Tongue (tissue), 3 donors: ENCODE results near the gene RPL10A. TPM values are rescaled to one million over a fixed set of nuclear protein-coding genes. Genes with fewer than 3 reads are reported as not detected.
"Not testable (repeated sequence)": the region's sequence is repeated elsewhere in the genome, so short reads cannot be mapped to it uniquely, and the experiment has no call there.

Source experiments
- DNase-seq: peaks from one replicate; pipeline ENCODE4 v3.0.0-alpha.2; 2015
- small RNA-seq: library from RNA; depleted of rRNA; stranded (forward); fragments of <200 nt; gene quantifications from one replicate; pipeline ENCODE3, GENCODE V24; 2014; ENCODE audit warnings: low replicate concordance
- total RNA-seq: library from RNA; depleted of rRNA; stranded (reverse); fragments of >200 nt; gene quantifications from one replicate; pipeline ENCODE4 v1.2.3, GENCODE V29; 2014

The RPL10A gene
- total RNA-seq, 1 donor from 2014 or later: 1,709 TPM

- DNase-seq: no peak
These were observed 44.5 kb downstream of the RPL10A start, which contains the start of gene TULP1 for GRCh38 chr6:35512740-35513139. TULP1 (minus strand) TSS chr6:35512896; CDS start chr6:35512858, 38 bp downstream.

- DNase-seq: no peak
These were observed 46.4 kb downstream of the RPL10A start for GRCh38 chr6:35514587-35514986.

GRCh38 chr6:35515939-35516338 is 47.7 kb downstream of the RPL10A start:
- not testable (repeated sequence) for DNase-seq

GRCh38 chr6:35516712-35517111 is 48.5 kb downstream of the RPL10A start:
- no peak for DNase-seq

- not testable (repeated sequence) for DNase-seq
These were observed 49.8 kb downstream of the RPL10A start for GRCh38 chr6:35517978-35518377.

- no peak for DNase-seq
These were observed 50.5 kb downstream of the RPL10A start for GRCh38 chr6:35518566-35519312.

GRCh38 chr6:35519313-35520015 is 51.3 kb downstream of the RPL10A start:
- no peak for DNase-seq

Small RNA genes within 50 kb of the gene (small RNA-seq; reads per million reads assigned to genes)
- not detected for gene MIR7111

Other genes with a start within 250 kb of the RPL10A start
- gene ZNF76, start 208.7 kb upstream of the RPL10A start, total RNA-seq: 19.6 TPM
- 11.6 TPM for gene DEF6, start 170.6 kb upstream of the RPL10A start, total RNA-seq
- gene PPARD, start 125.8 kb upstream of the RPL10A start, total RNA-seq: 10.6 TPM
- gene FANCE, start 16.1 kb upstream of the RPL10A start, total RNA-seq: 14.7 TPM
- 19.4 TPM for gene TEAD3, start 28.7 kb downstream of the RPL10A start, total RNA-seq
- not detected for gene TULP1, start 44.5 kb downstream of the RPL10A start, total RNA-seq
- gene FKBP5, start 220.5 kb downstream of the RPL10A start, total RNA-seq: 18.5 TPM